ENCODE measurements around the gene LMCD1.

The LMCD1 gene

GRCh38 chr3:8589880-8590556 is 88.4 kb downstream of the LMCD1 start:
- DNase-seq (ENCODE audit: low spot score): no peak

GRCh38 chr3:8593021-8593827 is 91.6 kb downstream of the LMCD1 start:
- no peak for DNase-seq (ENCODE audit: low spot score)

GRCh38 chr3:8595252-8595651 is 93.6 kb downstream of the LMCD1 start:
- no peak for DNase-seq (ENCODE audit: low spot score)

- DNase-seq (ENCODE audit: low spot score): no peak
Observed at GRCh38 chr3:8595695-8596115, 94.1 kb downstream of the LMCD1 start.

GRCh38 chr3:8596321-8597218 is 94.9 kb downstream of the LMCD1 start:
- DNase-seq (ENCODE audit: low spot score): no peak

- no peak for DNase-seq (ENCODE audit: low spot score)
Observed at GRCh38 chr3:8597219-8597853, 95.7 kb downstream of the LMCD1 start.

GRCh38 chr3:8599146-8599545 is 97.5 kb downstream of the LMCD1 start:
- no peak for DNase-seq (ENCODE audit: low spot score)

- no peak for DNase-seq (ENCODE audit: low spot score)
Observed at GRCh38 chr3:8600457-8600856, 98.8 kb downstream of the LMCD1 start.

GRCh38 chr3:8603115-8603710 is 101.6 kb downstream of the LMCD1 start:
- no peak for DNase-seq (ENCODE audit: low spot score)

- no peak for DNase-seq (ENCODE audit: low spot score)
Observed at GRCh38 chr3:8604006-8604405, 102.4 kb downstream of the LMCD1 start.

GRCh38 chr3:8604988-8605387 is 103.4 kb downstream of the LMCD1 start:
- DNase-seq (ENCODE audit: low spot score): no peak

GRCh38 chr3:8606701-8607231 is 105.1 kb downstream of the LMCD1 start:
- DNase-seq (ENCODE audit: low spot score): no peak

- peak; percentile 66 for DNase-seq (ENCODE audit: low spot score)
Observed at GRCh38 chr3:8607234-8608040, 105.8 kb downstream of the LMCD1 start.

- DNase-seq (ENCODE audit: low spot score): no peak
Observed at GRCh38 chr3:8608041-8608790, 106.6 kb downstream of the LMCD1 start.

- DNase-seq (ENCODE audit: low spot score): no peak
Observed at GRCh38 chr3:8608791-8609467, 107.3 kb downstream of the LMCD1 start.

- DNase-seq (ENCODE audit: low spot score): no peak
Observed at GRCh38 chr3:8610951-8611350, 109.3 kb downstream of the LMCD1 start.

GRCh38 chr3:8617921-8618320 is 116.3 kb downstream of the LMCD1 start:
- no peak for DNase-seq (ENCODE audit: low spot score)

- no peak for DNase-seq (ENCODE audit: low spot score)
Observed at GRCh38 chr3:8618950-8619349, 117.3 kb downstream of the LMCD1 start.

- DNase-seq (ENCODE audit: low spot score): no peak
Observed at GRCh38 chr3:8619548-8619947, 117.9 kb downstream of the LMCD1 start.

Data from HuH-7 (cell line).